GM10847 (cell line): ENCODE data around the gene KCNS1.

ENCODE experiments used
- POLR2A ChIP-seq: IDR thresholded peaks from 2 replicates; pipeline ENCODE4 v1.6.1; 2011; ENCODE audit not compliant: insufficient read length; ENCODE audit errors: extremely low read depth

The KCNS1 gene

GRCh38 chr20:45113865-45114264 is 12.9 kb upstream of the KCNS1 start:
- no peak for TF ChIP-seq POLR2A

- no peak for TF ChIP-seq POLR2A
These were observed 11.8 kb upstream of the KCNS1 start for GRCh38 chr20:45112754-45113153.

DNA sequence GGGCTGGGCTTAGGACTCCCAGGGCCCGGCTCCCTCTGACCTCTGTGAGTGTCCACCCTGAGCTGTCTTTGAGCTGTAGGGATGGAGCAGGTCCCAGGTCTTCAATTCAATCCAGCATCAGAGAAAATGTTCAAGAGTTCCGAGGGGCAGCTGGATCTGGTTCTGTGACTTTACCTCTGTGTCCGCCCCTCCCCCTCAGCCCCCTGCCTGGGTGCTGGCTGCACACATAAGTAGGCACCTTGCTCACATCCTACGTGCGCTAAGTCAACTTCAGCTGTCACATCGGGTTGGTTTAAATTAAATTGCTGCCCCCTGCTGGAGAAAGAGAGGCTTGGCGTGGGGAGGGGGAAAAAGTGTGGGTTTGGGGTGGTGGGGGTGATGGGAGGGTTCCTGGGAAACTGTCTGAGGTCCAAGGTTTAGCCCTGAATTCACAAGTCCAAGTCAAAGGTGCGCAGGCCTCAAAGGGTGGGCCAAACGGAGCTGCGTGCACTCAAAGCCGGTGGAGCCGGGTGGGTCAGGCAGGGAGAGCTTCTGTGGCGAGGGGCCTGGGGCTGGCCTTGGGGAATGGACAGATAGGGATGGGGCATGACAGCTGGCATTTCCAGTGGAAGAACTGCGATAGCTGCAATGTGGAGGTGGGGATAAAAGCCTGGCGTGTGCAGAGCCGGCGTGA is 11.0 kb upstream of the KCNS1 start:
- TF ChIP-seq POLR2A = no peak

DNA sequence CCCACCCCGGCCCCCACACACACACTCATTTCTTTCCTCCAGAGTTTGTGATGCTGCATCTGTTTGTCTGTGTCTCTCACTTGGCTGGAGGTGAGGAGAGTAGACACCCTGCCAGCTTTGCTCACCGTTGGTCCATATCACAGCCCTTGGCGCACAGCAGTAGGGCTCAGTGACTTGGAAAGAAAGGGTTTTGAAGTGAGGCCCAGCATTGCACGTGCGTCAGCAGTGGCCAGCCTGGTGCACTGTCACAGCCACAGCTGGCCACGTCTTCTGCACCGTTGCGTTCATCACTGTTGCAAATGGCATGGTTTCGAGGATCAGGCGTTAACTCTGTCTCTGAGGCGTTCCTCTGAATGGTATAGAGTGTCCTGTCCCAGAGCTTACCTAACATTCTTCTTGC is 10.4 kb upstream of the KCNS1 start:
- TF ChIP-seq POLR2A = no peak

DNA sequence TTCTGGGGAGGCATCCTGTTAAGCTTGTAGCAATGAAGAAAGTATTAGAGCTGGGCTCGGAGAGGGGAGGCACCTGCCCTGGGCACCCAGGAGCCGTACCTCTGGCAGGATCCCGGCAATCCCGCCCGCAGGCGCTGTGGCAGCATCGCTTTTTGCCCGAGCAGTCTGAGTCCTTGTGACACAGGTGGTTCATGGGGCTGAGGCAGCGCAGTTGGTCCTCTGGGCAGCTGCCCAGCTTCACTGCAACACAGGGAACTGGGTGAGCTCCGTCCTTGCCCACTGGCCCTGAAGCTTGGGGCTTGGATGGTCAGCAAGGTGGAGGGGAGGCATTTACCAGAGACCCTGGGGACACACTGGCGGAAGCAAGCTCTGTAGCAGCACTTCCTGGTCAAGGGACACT is 9.4 kb upstream of the KCNS1 start:
- TF ChIP-seq POLR2A = no peak

DNA sequence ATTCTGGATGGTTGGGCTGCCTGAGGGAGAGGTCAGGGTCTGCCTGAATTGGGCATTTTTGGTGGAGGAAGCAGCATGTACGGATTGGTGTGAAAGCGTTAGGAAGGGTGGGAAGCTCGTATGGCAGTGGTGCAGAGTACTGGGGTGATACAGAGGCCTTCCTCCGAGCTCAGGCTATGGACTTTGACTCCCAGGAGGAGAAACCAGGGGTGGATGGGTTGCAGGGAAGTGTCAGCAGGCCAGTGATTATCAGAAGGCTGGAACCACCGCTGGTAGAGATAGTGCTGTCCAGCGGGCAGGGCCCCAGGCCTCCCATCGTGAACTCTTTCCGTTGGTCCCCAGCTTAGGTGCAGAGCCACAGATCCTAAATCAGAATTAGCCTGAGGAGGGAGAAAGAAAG is 8.7 kb upstream of the KCNS1 start:
- TF ChIP-seq POLR2A = no peak

GRCh38 chr20:45105317-45105716 is 4.4 kb upstream of the KCNS1 start:
- TF ChIP-seq POLR2A = no peak

DNA sequence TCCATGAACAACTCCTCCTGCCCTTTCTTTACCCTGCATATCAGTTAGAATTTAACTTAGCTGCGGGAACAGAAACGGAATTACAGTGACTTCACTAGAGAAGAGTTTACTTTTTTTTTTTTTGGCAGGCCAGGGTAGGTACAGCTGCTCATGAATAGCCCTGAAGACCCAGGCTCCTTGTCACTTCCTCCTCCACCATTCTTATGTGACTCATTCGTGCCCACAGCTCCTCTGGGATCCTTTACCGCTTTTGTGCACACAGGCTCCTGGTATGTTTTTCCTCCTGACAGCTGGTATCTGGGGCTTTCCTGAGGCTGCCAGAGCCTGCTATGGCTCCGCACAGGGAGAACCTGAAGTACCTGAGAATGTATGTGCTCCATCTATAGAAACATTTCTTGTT is 3.9 kb upstream of the KCNS1 start:
- TF ChIP-seq POLR2A = no peak

- TF ChIP-seq POLR2A = no peak
These were observed 2.1 kb upstream of the KCNS1 start for GRCh38 chr20:45103072-45103471.

DNA sequence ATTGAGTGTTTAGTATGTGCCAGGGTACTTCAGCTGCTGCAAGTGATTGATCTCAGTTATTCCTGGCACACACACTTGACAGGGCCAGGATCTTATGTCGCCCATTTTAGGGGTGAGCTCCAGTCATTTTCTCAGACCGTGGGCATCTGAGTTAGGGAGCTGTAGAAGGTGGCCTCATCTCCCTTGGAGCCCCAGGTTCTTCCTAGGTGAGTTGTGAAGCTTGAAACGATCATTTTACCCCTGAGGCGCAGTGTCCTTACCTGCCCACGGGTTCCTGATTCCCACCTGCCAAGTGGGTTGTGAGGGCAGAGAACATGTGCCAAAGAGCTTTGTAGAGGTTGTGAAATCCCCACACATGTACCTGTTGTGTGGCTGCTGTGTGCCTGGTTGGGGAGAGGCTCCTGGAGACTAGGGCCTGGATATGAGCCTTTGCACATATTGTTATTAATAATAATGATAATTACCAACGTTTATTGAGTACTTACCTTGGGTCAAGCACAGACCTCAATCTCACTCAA is 465 bp upstream of the KCNS1 start:
- TF ChIP-seq POLR2A = no peak

GRCh38 chr20:45098103-45098773 is 2.7 kb downstream of the KCNS1 start:
- TF ChIP-seq POLR2A = no peak

DNA sequence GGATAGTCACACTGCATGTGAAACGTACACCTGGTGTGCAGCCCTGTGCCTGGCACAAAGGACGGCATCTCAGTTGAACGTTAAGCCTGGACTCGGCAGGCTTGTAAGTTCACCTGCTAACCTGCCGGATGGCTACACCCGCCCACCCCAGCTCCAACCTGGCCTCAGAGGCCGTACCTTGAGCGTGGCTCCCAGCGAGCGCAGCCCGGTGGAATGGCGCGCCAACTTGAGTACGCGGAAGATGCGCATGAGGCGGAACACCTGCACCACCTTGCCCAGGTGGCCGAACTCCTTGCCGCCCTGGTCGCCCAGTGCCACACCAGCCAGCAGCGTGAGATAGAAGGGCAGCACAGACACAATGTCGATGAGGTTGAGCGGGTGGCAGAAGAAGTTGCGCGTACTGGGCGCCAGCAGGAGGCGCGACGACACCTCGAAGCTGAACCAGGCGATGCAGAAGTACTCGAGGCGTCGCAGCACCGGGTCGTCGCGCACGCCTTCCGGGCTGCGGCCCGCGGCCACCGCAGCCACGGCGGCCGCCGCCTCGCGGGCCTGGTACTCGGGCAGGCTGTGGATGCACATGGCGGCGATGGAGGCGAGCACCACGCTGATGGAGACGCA is 3.3 kb downstream of the KCNS1 start:
- TF ChIP-seq POLR2A = no peak

DNA sequence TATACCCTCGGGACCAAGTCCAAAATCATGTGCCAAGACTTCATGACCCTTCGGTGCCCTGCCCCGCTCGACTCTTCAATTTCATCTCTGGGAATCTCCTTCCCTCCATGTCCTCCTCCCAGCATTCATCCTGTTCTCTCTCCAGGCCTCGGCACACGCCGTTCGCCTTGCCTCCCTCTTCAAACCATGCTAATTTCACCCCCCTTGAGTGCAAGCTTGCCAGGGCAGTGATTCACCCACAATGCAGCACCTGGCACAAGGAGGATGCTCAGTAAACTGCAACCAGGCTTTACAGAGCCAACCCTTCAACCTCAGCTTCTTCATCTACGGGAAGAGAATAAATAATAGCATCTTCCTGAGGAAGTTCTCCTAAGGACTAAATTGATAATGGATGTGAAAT is 4.1 kb downstream of the KCNS1 start:
- TF ChIP-seq POLR2A = no peak

GRCh38 chr20:45095805-45096238 is 5.1 kb downstream of the KCNS1 start:
- TF ChIP-seq POLR2A = no peak

- no peak for TF ChIP-seq POLR2A
These were observed 5.9 kb downstream of the KCNS1 start for GRCh38 chr20:45094864-45095574.

DNA sequence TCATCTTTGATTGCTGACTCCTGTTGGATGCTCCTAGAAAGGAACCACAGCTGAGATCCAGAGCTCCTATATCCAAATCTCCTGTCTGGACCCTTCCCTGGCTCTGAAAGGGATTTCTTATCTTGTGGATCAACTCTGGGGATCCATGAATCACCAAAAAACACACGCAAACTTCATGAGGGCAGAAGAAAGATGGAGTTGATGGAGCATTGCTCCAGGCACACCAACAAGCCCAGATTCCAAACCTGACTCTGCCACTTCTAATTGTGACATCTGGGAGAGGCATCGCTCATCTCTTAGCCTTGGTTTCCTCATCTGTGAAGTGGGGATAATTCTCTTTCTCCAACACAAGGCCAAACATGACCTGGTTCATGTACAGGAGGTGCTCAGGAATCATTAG is 6.7 kb downstream of the KCNS1 start:
- TF ChIP-seq POLR2A = no peak
